Gastrocnemius medialis (tissue), 4 donors: ENCODE results near the gene ADAMTSL1. TPM values are rescaled to one million over a fixed set of nuclear protein-coding genes. Genes with fewer than 3 reads are reported as not detected.

ENCODE experiments used
- ATAC-seq, 2 donors: fragments of 150-250 bp; one replicate each; pipeline ENCODE4 v1.9.1; 2016
- DNase-seq, 2 donors: peaks; one replicate each; pipeline ENCODE4 v3.0.0-alpha.2; 2019
- H3K27ac ChIP-seq, 4 donors: fragments of 200-600 bp; sonication (generic); 1 replicate in 1 of 4; 2 replicates in 3 of 4; pipeline ENCODE4 v1.5.1; 2016 to 2018; ENCODE audit warnings: mild to moderate bottlenecking in 2 of 4, moderate library complexity in 1 of 4
- H3K27me3 ChIP-seq, 3 donors: fragments of 200-600 bp; sonication (generic) in 2 of 3; 1 replicate in 1 of 3; 2 replicates in 2 of 3; pipeline versions ENCODE4 v1.5.1 to v1.6.0; 2016 to 2019; ENCODE audit warnings: mild to moderate bottlenecking in 1 of 3, moderate library complexity in 1 of 3
- H3K36me3 ChIP-seq, 2 donors: fragments of 200-600 bp; sonication (generic) in 1 of 2; one replicate each; pipeline ENCODE4 v1.5.1; 2017 to 2018
- H3K4me1 ChIP-seq, 2 donors: fragments of 200-600 bp; sonication (generic) in 1 of 2; one replicate each; pipeline ENCODE4 v1.5.1; 2016 to 2017; ENCODE audit warnings: mild to moderate bottlenecking in 2 of 2
- H3K4me3 ChIP-seq, 4 donors: fragments of 200-600 bp; sonication (generic) in 3 of 4; 1 replicate in 1 of 4; 2 replicates in 3 of 4; pipeline ENCODE4 v1.5.1; 2016 to 2019; ENCODE audit warnings: mild to moderate bottlenecking in 2 of 4
- H3K9me3 ChIP-seq, 3 donors: fragments of 200-600 bp; sonication (generic) in 2 of 3; 1 replicate in 1 of 3; 2 replicates in 2 of 3; pipeline ENCODE4 v1.5.1; 2016 to 2019
- POLR2A ChIP-seq, 2 donors: fragments of 450-650 bp; IDR thresholded peaks; one replicate each; pipeline ENCODE4 v1.6.1; 2017; ENCODE audit warnings: antibody characterized with exemption in 2 of 2, mild to moderate bottlenecking in 2 of 2, moderate library complexity in 2 of 2
- in situ Hi-C, 4 donors: fragments of 200-750 bp; cut with MboI; loops; one replicate each; pipeline versions ENCODE4 v1.15.0 to v1.8.0; 2017; ENCODE audit warnings: low sequenced_read_pairs in 4 of 4
- intact Hi-C: fragments of 100-400 bp; cut with DNase I; formaldehyde crosslinking; loops from one replicate; pipeline ENCODE4 v1.15.1; 2023; ENCODE audit warnings: low total_unique reads
- total RNA-seq, 4 donors: library from RNA; depleted of rRNA; stranded (reverse); fragments of >200 nt; gene quantifications; one replicate each; pipeline versions ENCODE4 v1.1.0 to v1.2.3, GENCODE V29; 2016
- TF ChIP-seq, protein P1 (sequence below), 5 experiments: fragments of 450-650 bp in 3 of 5; fragments of 200-600 bp in 2 of 5; sonication (generic) in 2 of 5; IDR thresholded peaks in 4 of 5; conservative IDR thresholded peaks in 1 of 5; 1 replicate in 4 of 5; 2 replicates in 1 of 5; pipeline ENCODE4 v1.5.1; 2016 to 2019; ENCODE audit warnings: antibody characterized with exemption in 5 of 5, mild to moderate bottlenecking in 3 of 5, moderate library complexity in 3 of 5

The ADAMTSL1 gene
- total RNA-seq, 4 donors from 2014 or later = 0.05 to 0.58 (median 0.28) TPM

DNA sequence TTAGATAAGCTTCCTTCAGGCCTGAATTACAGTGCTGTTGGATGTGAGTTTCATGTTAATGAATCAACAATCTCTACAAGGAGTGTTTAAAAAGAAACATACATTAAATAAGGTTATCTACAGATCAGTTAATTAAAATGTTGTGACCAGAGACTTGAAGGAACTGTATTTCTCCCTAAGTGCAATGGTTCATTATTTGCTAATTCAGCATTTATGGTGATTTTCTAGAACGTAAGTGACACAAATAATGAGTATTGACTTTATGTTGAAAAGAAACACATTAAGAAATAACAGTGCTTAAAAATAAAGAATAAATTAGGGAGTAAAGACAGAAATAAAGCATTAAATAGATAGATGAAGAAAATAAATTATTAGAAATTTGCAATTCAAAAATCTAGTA lies 74.5 kb downstream of the ADAMTSL1 start:
- TF ChIP-seq POLR2A (IDR thresholded peaks at IDR 0.05) = no peak
- TF ChIP-seq, protein P1, sequence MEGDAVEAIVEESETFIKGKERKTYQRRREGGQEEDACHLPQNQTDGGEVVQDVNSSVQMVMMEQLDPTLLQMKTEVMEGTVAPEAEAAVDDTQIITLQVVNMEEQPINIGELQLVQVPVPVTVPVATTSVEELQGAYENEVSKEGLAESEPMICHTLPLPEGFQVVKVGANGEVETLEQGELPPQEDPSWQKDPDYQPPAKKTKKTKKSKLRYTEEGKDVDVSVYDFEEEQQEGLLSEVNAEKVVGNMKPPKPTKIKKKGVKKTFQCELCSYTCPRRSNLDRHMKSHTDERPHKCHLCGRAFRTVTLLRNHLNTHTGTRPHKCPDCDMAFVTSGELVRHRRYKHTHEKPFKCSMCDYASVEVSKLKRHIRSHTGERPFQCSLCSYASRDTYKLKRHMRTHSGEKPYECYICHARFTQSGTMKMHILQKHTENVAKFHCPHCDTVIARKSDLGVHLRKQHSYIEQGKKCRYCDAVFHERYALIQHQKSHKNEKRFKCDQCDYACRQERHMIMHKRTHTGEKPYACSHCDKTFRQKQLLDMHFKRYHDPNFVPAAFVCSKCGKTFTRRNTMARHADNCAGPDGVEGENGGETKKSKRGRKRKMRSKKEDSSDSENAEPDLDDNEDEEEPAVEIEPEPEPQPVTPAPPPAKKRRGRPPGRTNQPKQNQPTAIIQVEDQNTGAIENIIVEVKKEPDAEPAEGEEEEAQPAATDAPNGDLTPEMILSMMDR (IDR thresholded peaks at IDR 0.05 in 4 of 5, conservative IDR thresholded peaks at IDR 0.05 in 1 of 5) = no peak
- intact Hi-C loops = no loop called here
- H3K27ac ChIP-seq = no peak overlapping the region
- H3K4me1 ChIP-seq = no peaks in the 10 kb centered on the region
- in situ Hi-C loops = no loop called here
- H3K36me3 ChIP-seq = no peaks in the 10 kb centered on the region
- peaks cover 0 to 2% (median 0%) of the 10 kb centered on the region in 3 donors for H3K9me3 ChIP-seq
- no peak overlapping the region for H3K4me3 ChIP-seq
- ATAC-seq (no peak), DNase-seq (no peak)
- no peaks in the 10 kb centered on the region for H3K27me3 ChIP-seq

DNA sequence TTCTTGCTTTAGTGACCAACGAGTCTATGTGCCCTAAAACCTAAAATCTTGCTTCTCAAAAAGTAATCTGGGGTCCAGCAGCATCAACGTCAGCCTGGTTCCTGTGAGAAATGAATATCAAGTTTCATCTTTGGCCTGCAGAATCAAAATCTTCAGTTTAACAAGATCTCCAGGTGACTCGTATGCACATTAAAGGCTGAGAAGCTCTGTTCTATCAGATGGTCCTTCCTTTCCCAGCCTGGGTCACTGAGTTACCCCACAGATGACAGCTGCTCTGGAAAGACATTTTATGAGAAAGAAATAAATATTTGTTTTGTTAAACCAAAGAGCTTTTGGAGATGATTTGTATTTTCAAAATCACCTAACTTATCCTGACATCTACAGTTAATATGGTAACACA lies 75.8 kb downstream of the ADAMTSL1 start:
- in situ Hi-C loops (no loop called here), intact Hi-C loops (no loop called here)

DNA sequence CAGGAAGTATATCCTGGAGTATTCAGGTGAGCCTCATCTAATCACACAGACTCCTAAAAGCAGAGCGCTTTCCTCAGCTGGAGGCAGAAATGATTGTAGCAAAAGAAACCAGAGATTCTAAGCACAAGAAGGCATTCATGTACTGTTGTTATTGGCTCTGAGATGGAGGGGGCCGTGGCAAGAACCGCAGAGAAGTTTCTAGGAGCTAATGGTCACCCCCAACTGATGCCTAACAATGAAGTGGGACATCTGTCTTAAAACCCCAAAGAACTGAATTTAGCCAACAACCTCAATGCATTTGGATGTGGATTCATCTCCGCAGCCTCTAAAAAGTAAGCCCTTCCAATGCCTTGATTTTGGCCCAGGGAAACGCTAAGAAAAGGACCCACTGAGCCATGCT lies 76.3 kb downstream of the ADAMTSL1 start:
- no peaks in the 10 kb centered on the region for H3K36me3 ChIP-seq
- no peak for DNase-seq
- no peak for TF ChIP-seq POLR2A (IDR thresholded peaks at IDR 0.05)
- TF ChIP-seq, protein P1 (IDR thresholded peaks at IDR 0.05 in 4 of 5, conservative IDR thresholded peaks at IDR 0.05 in 1 of 5) = no peak
- intact Hi-C loops = no loop called here
- peaks cover 0 to 2% (median 0%) of the 10 kb centered on the region in 3 donors for H3K9me3 ChIP-seq
- no peaks in the 10 kb centered on the region for H3K4me1 ChIP-seq
- no peak overlapping the region for H3K27ac ChIP-seq
- H3K27me3 ChIP-seq = no peaks in the 10 kb centered on the region
- ATAC-seq = no peak
- H3K4me3 ChIP-seq = no peak overlapping the region
- in situ Hi-C loops = no loop called here

More for the DNA sequence above, 75.8 kb downstream of the ADAMTSL1 start:
- TF ChIP-seq POLR2A (IDR thresholded peaks at IDR 0.05) = no peak
- TF ChIP-seq, protein P1 (IDR thresholded peaks at IDR 0.05 in 4 of 5, conservative IDR thresholded peaks at IDR 0.05 in 1 of 5) = no peak
- Histone ChIP-seq H3K27me3 (no peaks in the 10 kb centered on the region), H3K4me1 (no peaks in the 10 kb centered on the region), H3K27ac (no peak overlapping the region), H3K9me3 (peaks cover 0 to 2% (median 0%) of the 10 kb centered on the region in 3 donors), H3K36me3 (no peaks in the 10 kb centered on the region), H3K4me3 (no peak overlapping the region)
- DNase-seq (no peak), ATAC-seq (no peak)

DNA sequence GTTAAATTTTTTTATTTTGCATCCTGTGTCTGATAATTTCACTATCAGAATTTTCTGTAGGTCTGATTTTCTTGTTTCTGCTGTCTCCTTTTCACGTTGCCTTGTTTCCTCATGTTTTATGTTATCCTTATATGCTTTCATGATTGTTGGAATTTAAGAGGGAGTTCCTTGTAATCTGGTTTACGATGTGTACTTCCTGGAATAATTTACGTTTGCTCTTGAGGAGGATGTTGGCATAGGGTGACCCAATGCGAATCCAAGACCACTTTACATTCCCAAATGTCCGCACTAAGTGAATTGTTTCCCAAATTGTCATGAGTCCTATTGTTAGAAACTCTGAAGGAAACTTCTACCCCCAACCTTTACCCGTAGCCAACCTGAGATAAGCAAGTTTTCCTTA lies 80.3 kb downstream of the ADAMTSL1 start:
- intact Hi-C loops = no loop called here
- ATAC-seq (no peak), DNase-seq (no peak)
- TF ChIP-seq, protein P1 (IDR thresholded peaks at IDR 0.05 in 4 of 5, conservative IDR thresholded peaks at IDR 0.05 in 1 of 5) = no peak
- TF ChIP-seq POLR2A (IDR thresholded peaks at IDR 0.05) = no peak
- Histone ChIP-seq H3K27ac (no peak overlapping the region), H3K4me3 (no peak overlapping the region), H3K27me3 (no peaks in the 10 kb centered on the region), H3K36me3 (no peaks in the 10 kb centered on the region), H3K9me3 (peaks cover 0 to 1% (median 0%) of the 10 kb centered on the region in 3 donors), H3K4me1 (no peaks in the 10 kb centered on the region)
- in situ Hi-C loops = no loop called here
